Measurements from ENCODE around the gene DHRS3.

GRCh38 chr1:12587981-12588640 is 29.9 kb downstream of the DHRS3 start:
- TF ChIP-seq CTCF (IDR thresholded peaks at IDR 0.05) (no peak), EZH2 (IDR thresholded peaks at IDR 0.05; ENCODE audit: borderline replicate concordance, insufficient read depth, low read depth, low read length, poor library complexity, severe bottlenecking) (no peak)

Measured in B cell (primary cell).